DMS 273 (cell line): ENCODE measurements around the gene C2orf74.
"Not testable (repeated sequence)": the region's sequence is repeated elsewhere in the genome, so short reads cannot be mapped to it uniquely, and the experiment has no call there.

Experiments used
- DNase-seq: peaks from one replicate; lab custom pipeline; 2025; ENCODE audit not compliant: unreplicated experiment; lab: John Stamatoyannopoulos, UW

Gene C2orf74

GRCh38 chr2:61172671-61173070, 10.7 kb downstream of the C2orf74 start:
- DNase-seq, result no peak

DNA sequence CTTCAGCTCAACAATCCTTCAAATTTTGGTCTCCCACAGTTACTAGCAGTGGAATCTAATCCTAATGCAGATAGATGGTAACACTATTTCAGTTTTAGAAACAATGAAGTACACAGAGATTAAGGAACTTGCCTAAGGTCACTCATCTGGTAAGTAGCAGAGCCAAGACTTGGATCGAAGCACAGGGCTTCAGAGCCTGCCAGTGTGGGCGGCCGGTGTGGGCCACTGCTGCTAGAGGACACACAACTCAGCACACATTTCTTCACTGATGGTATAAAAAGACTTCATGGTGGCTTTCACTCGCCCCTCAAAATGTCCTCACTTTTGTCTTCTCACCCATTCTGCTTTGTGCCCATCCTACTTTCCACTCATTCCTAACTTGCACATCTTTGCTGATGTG, 11.1 kb downstream of the C2orf74 start:
- DNase-seq, result no peak

- DNase-seq, result no peak
Observed at GRCh38 chr2:61175036-61175435, 13.0 kb downstream of the C2orf74 start.

- peak; percentile 98 for DNase-seq
Observed at GRCh38 chr2:61176755-61177726, 15.1 kb downstream of the C2orf74 start.

- DNase-seq, result peak; percentile 57
Observed at GRCh38 chr2:61177727-61178549, 15.9 kb downstream of the C2orf74 start.

GRCh38 chr2:61178603-61179545, 16.9 kb downstream of the C2orf74 start:
- DNase-seq, result peak; percentile 18

DNA sequence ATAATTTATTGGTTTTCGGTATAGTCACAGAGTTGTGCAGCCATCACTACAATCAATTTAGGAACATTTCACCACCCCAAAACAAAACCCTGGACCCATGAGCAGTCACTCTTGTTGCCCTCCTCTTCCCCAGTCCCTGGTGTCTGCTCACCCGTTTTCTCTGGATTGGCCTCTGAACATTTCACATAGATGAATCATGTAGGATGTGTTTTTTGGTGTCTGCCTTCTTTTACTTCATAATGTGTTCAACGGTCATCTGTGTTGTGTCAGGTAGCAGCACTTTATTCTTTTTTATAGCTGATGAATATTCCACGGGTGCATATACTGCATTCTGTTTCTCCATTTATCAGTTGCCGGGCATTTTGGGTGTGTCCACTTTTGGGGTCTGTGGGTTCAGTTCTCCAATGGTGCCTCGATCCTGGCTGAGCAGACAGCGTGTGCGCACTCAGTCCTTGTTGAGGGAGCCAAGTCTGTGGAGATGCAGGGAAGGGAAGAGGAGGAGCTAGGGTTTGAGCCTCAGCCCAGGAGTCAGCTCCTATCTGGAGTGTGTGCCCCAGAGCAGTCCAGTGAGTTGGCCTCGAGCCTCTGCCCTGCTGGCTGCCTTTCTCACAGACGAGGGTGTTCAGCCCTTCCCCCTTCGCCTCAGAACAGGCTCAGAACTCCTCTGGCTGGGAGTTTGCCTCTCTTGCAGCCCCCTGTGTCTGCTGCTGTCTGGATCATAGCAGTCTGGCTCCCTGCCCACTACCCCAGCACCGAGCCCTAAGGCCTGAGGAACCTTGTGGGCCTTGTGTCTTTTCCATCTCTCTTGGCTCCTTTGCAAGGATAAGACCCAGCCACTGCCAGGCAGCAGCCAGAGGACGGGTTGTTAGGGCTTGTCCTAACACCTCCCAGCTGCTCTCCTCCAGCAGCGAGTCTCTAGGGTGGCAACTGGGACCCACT, 18.0 kb downstream of the C2orf74 start:
- peak; percentile 38 for DNase-seq

DNA sequence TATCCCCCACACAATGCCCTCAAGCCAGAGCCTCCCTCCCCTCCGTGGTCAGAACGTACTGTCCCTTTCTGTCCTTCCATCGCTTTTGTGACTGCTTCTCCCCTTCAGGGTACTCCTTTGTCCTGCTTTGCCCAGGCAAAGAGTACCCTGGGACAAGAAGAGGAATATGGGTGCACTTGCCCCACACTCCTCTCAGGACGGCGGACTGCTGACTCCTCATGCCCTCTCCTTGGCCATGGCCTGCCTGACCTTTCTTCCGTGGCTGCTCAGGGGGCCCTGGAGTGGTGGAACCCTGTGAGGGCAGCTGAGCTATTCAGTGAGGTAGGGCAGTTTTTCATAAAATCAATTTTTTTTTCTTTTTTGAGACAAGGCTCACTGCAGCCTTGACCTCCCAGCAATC, 18.7 kb downstream of the C2orf74 start:
- no peak for DNase-seq

DNA sequence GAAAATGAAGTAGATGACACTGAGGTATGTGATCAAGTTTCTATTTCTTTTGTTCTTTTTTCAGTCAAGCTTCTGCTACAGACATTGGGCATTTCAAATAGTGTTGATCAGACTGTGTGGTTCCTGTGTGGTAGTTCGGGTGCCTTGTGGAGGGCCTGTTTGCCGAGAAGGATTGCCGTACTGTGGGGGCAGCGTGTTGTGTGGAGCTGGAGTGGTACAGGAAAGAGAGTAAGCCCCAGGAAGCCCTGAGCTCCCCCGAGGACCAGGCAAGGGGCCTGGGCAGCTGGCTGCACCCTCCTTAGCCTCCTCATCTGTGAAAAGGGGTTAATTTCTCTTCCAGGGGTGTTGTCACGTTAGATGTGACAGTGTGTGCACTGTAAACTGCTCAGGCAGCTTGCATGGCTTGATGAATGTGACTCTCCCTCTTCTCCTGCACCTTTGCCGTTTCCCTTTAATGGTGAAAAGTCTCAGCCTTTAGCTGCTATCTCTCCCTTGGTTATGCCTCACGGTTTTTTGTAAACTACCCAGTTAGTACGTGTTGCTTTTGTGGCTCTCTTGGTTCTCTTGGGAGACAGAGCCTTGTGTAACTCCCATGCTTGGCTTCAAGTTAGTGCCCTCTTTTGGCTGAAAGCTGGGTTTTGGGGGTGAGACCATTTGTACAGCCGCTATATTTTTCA, 19.5 kb downstream of the C2orf74 start:
- DNase-seq, result no peak

- no peak for DNase-seq
Observed at GRCh38 chr2:61182059-61182383, 20.0 kb downstream of the C2orf74 start.

DNA sequence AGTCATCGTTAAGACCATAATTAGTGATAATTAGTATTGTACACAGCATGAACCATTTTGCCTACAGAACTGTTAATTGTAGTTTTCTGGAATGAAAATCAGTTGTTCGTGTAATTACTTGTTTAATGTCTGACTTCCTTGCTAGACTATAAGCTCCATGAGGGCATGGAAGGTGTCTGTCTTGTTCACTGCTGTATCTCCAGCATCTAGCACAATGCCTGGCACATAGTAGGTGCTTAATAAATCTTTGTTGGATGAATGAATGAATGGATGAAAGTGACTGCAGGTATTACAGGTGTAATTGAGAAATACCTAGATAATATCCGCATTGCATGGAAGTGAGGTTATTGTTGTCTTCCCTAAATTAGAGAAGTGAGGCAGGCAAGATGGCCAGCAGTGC, 21.8 kb downstream of the C2orf74 start:
- no peak for DNase-seq

GRCh38 chr2:61184263-61184662, 22.3 kb downstream of the C2orf74 start:
- DNase-seq, result no peak

GRCh38 chr2:61185231-61185728, 23.3 kb downstream of the C2orf74 start:
- DNase-seq, result no peak

- no peak for DNase-seq
Observed at GRCh38 chr2:61187085-61187484, 25.1 kb downstream of the C2orf74 start.

GRCh38 chr2:61193670-61194561, 31.9 kb downstream of the C2orf74 start:
- no peak for DNase-seq

DNA sequence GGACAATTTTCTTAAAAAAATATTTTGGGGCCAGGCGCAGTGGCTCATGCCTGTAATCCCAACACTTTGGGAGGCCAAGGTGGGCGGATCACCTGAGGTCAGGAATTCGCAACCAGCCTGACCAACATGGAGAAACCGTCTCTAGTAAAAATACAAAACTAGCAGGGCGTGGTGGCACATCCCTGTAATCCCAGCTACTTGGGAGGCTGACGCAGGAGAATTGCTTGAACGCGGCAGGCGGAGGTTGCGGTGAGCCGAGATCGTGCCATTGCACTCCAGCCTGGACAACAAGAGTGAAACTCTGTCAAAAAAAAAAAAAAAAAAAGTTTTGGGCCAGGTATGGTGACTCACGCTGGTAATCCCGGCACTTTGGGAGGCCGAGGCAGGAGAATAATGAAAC, 32.7 kb downstream of the C2orf74 start:
- DNase-seq, result not testable (repeated sequence)

DNA sequence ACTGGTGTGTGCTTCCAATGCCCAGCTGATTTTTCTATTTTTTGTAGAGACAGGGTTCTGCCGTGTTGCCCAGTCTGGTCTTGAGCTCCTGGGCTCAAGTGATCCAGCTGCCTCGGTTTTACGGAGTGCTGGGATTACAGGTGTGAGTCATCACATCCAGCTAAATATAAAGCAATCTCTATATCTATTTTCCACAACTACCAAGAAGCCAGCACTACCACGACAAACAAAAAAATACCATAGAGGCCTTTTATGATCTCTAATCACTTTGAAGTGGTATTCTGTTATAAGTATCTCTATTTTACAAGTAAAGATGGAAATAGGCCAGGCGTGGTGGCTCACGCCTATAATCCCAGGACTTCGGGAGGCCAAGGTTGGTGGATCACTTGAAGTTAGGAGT, 34.7 kb downstream of the C2orf74 start:
- no peak for DNase-seq

GRCh38 chr2:61205132-61205531, 43.1 kb downstream of the C2orf74 start:
- DNase-seq, result no peak
